Ovary (tissue), 9 donors: Measurements from ENCODE around the gene CFAP97D2. TPM values are rescaled to one million over a fixed set of nuclear protein-coding genes. Genes with fewer than 3 reads are reported as not detected.
"Not testable (repeated sequence)": the region's sequence is repeated elsewhere in the genome, so short reads cannot be mapped to it uniquely, and the experiment has no call there.

ENCODE experiments used
- DNase-seq, 5 donors: peaks; one replicate each; pipeline ENCODE4 v3.0.0-alpha.2; 2019 to 2020
- H3K27ac ChIP-seq, 2 donors: fragments of 200-600 bp; one replicate each; pipeline versions ENCODE4 v1.5.1 to v1.8.0; 2019 to 2022
- H3K27me3 ChIP-seq: fragments of 200-600 bp; one replicate; pipeline ENCODE4 v1.8.0; 2022
- H3K36me3 ChIP-seq: fragments of 200-600 bp; sonication (generic); one replicate; pipeline ENCODE4 v1.5.1; 2019
- H3K4me1 ChIP-seq: one replicate; pipeline ENCODE4 v1.8.1; 2013; ENCODE audit warnings: mild to moderate bottlenecking, moderate library complexity; ENCODE audit not compliant: insufficient read depth
- H3K4me3 ChIP-seq: fragments of 200-600 bp; sonication (generic); one replicate; pipeline ENCODE4 v1.5.1; 2017
- H3K9me3 ChIP-seq, 2 donors: fragments of 200-600 bp in 1 of 2; sonication (generic) in 1 of 2; one replicate each; pipeline versions ENCODE4 v1.5.1 to v1.8.1; 2013 to 2019; ENCODE audit warnings: mild to moderate bottlenecking in 1 of 2, moderate library complexity in 1 of 2
- EP300 ChIP-seq: sonication (generic); formaldehyde crosslinking; IDR thresholded peaks from one replicate; pipeline ENCODE4 v1.6.1; 2017; ENCODE audit warnings: antibody characterized with exemption
- POLR2A ChIP-seq: fragments of 450-650 bp; IDR thresholded peaks from one replicate; pipeline ENCODE4 v1.6.1; 2017; ENCODE audit warnings: antibody characterized with exemption, mild to moderate bottlenecking, moderate library complexity
- WGBS, 3 donors: extraction: QIAGEN DNeasy Blood & Tissue Kit in 1 of 3; methylation state at CpG; one replicate each; pipeline versions ENCODE4 v1.1.5 to v1.1.7; 2013 to 2017; 5-methylcytosine and 5-hydroxymethylcytosine counted together
- intact Hi-C, 4 donors: fragments of 100-400 bp; cut with DNase I; formaldehyde crosslinking; loops; one replicate each; pipeline versions ENCODE4 v1.11.0 to v1.15.1; 2022 to 2023
- polyA plus RNA-seq, 2 donors: library from polyadenylated mRNA; stranded (reverse); fragments of 200-250 nt in 1 of 2; fragments of 350-450 nt in 1 of 2; fragmentation: Illumina TruSeq in 1 of 2; extraction: RNeasy Lipid Tissue Mini Kit (QIAGEN cat#74804) in 1 of 2; gene quantifications; one replicate each; pipeline ENCODE4 v1.2.3, GENCODE V29; 2013 to 2014
- total RNA-seq, 7 donors: library from RNA; depleted of rRNA in 2 of 7; stranded (reverse); fragments of >200 nt in 2 of 7; fragmentation: NEBNext Ultra II Directional in 3 of 7; extraction: Animal tissue kit (Norgen Biotek cat#: 25700) in 3 of 7; gene quantifications; one replicate each; pipeline versions ENCODE4 v1.1.0 to v1.2.4, GENCODE V29; 2016 to 2023
- TF ChIP-seq, protein P1 (sequence below), 3 donors: fragments of 450-650 bp in 2 of 3; fragments of 200-600 bp in 1 of 3; IDR thresholded peaks; one replicate each; pipeline versions ENCODE4 v1.5.1 to v1.8.0; 2016 to 2022; ENCODE audit warnings: antibody characterized with exemption in 3 of 3, mild to moderate bottlenecking in 1 of 3
- donor health status: DM: no; HTN: no; CAD: no; lungs with moderate emphysema.
- donor health status: DM: no; HTN: no; CAD: no.
- donor health status: Bipolar disorder and iron deficiency.
- donor health status: DM: yes; HTN: yes; CAD: no.
- donor health status: DM: no; HTN: no; CAD: no.
- donor health status: DM: yes; HTN: yes; CAD: no.

Gene CFAP97D2
- total and polyA plus RNA-seq, 9 donors, result 0.28 to 5.2 (median 3.1) TPM; not detected in 6

DNA sequence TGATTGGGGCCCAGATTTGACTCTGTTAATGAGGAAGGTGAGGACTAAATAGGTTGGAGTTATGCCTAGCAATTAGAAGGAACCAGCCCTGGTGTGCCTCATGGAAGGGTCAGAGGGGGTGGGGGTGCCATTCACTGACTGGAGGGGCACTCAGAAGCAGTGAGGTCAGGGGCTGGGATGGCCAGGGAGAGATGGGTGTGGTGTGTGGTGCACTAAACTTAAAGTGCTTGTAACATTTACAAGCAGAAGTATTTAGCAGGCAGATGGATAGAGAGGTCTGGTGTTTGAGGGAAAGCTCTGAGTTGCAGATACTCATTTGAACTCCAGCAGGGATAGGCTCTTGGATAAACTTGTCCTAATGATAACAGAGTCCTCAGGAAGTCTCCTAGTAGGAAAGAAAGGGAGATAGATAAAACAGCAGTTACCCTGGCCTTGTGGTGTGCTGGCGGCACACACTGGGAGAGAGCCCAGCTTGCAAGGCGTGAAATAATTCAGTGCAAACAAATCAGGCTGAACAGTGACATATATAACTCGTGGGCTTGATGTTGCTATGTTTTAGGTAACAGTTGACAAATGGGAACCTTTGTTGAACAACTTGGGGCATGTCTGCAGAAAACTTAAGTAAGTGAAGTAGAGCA lies 82.4 kb downstream of the CFAP97D2 start:
- intact Hi-C loops, result no loop called here

DNA sequence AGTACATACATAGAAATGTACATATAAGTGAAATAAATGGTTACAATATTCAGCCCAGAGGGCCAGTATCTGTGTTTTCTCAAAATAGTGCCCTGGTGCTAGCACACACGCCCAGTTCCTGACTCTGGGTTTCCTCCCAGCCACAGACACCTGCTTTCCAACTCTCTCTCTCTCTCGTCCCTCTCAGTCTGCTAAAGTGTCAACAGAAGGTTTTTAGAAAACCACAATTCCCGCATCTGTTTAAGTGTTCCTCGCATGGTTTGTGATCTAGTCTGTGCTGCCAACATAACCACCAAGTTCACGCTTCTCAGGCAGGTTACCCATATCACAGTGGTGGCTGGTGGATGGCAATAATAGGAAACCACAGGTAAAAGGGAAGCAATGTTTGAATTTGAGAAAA lies 84.5 kb downstream of the CFAP97D2 start:
- H3K36me3 ChIP-seq, result no peaks in the 10 kb centered on the region

More for the DNA sequence above, 82.4 kb downstream of the CFAP97D2 start:
- Histone ChIP-seq H3K27me3 (no peaks in the 10 kb centered on the region), H3K36me3 (no peaks in the 10 kb centered on the region), H3K27ac (no peak overlapping the region), H3K9me3 (no peaks in the 10 kb centered on the region), H3K4me3 (no peak overlapping the region), H3K4me1 (no peaks in the 10 kb centered on the region)
- no peak for DNase-seq
- 75 to 83% (median 79%) methylated on average over 3 of the region's 3 CpGs for WGBS, 3 donors
- TF ChIP-seq, protein P1, sequence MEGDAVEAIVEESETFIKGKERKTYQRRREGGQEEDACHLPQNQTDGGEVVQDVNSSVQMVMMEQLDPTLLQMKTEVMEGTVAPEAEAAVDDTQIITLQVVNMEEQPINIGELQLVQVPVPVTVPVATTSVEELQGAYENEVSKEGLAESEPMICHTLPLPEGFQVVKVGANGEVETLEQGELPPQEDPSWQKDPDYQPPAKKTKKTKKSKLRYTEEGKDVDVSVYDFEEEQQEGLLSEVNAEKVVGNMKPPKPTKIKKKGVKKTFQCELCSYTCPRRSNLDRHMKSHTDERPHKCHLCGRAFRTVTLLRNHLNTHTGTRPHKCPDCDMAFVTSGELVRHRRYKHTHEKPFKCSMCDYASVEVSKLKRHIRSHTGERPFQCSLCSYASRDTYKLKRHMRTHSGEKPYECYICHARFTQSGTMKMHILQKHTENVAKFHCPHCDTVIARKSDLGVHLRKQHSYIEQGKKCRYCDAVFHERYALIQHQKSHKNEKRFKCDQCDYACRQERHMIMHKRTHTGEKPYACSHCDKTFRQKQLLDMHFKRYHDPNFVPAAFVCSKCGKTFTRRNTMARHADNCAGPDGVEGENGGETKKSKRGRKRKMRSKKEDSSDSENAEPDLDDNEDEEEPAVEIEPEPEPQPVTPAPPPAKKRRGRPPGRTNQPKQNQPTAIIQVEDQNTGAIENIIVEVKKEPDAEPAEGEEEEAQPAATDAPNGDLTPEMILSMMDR (IDR thresholded peaks at IDR 0.05), result no peak
- no peak for TF ChIP-seq EP300
- no peak for TF ChIP-seq POLR2A

DNA sequence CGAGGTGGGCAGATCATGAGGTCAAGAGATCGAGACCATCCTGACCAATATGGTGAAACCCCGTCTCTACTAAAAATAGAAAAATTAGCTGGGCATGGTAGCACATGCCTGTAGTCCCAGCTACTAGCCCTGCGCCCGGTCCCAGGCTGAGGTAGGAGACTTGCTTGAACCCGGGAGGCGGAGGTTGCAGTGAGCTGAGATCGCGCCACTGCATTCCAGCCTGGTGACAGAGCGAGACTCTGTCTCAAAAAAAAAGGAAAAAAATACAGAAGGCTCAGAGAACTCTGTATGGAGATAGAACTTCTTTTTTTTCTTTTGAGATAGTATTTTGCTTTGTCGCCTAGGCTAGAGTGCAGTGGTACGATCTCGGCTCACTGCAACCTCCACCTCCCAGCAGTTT lies 85.3 kb downstream of the CFAP97D2 start:
- not testable (repeated sequence) for DNase-seq

More for the DNA sequence above, 84.5 kb downstream of the CFAP97D2 start:
- Histone ChIP-seq H3K9me3 (no peaks in the 10 kb centered on the region), H3K4me3 (no peak overlapping the region), H3K27ac (no peak overlapping the region), H3K27me3 (no peaks in the 10 kb centered on the region), H3K4me1 (no peaks in the 10 kb centered on the region)
- no peak for TF ChIP-seq EP300
- TF ChIP-seq POLR2A, result no peak
- TF ChIP-seq, protein P1 (IDR thresholded peaks at IDR 0.05), result no peak
- intact Hi-C loops, result no loop called here
- no peak for DNase-seq
- 82 to 90% (median 84%) methylated on average over 5 of the region's 5 CpGs for WGBS, 3 donors

DNA sequence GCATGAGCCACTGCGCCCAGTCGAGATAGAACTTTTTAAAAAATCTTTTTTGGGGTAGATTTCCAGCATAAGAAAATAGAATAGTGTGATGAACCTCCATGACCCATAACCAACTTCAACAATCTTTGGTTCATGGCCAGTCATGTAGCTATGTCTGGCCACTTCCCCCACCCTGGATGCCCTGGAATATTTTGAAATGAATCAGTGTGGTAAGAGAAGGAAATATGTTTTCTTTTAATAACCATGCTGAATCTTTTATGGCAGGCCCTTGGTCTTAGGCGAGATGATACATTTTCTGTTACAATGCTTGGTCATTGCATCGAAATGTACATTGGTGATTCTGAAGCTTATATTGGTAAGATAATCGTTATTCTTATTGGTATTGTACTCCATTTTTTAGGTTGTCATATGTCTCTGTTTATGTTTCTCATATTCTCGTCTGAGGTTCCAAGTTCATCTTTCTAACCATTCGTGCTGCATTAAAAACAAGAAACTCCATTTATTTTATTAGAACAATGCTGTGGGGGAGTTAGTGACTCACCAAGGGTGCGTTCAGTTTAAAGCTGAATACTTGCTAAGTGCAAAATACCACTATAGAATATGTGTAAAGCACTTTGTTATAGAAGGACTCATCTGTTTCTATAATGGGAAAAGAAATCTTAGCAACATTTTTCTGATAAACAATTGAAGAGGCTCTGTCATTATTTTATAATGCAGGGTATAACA lies 86.0 kb downstream of the CFAP97D2 start:
- TF ChIP-seq, protein P1 (IDR thresholded peaks at IDR 0.05), result no peak
- TF ChIP-seq EP300 (no peak), POLR2A (no peak)
- Histone ChIP-seq H3K9me3 (no peaks in the 10 kb centered on the region), H3K36me3 (no peaks in the 10 kb centered on the region), H3K4me1 (no peaks in the 10 kb centered on the region), H3K4me3 (no peak overlapping the region), H3K27me3 (no peaks in the 10 kb centered on the region), H3K27ac (no peak overlapping the region)
- DNase-seq, result no peak
- 84 to 86% (median 85%) methylated on average over 8 of the region's 8 CpGs for WGBS, 3 donors
- intact Hi-C loops, result no loop called here

More for the DNA sequence above, 85.3 kb downstream of the CFAP97D2 start:
- H3K27me3 ChIP-seq, intact Hi-C loops, H3K4me1 ChIP-seq, H3K9me3 ChIP-seq, H3K27ac ChIP-seq, H3K36me3 ChIP-seq, H3K4me3 ChIP-seq: not testable (repeated sequence)
- 96 to 97% (median 96%) methylated on average over 13 of the region's 13 CpGs for WGBS, 3 donors

DNA sequence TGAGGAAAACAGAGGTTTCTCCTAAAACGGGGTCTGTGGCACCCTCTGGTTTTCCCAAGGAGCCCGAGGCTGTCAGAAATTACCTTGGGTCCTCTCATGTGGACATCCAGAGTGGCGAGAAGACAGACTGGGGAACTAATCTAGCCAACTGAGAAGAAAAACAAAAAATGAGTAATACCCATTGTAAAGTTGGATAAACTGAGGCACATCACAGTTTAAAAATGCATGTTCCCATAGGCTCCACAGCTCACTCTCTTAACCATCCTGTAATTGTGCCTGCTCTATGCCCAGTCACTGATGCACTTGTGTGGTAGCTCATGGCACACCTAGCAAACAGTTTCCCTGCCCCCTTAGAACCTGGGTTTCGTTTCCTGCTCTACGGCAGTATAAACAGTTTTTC lies 87.2 kb downstream of the CFAP97D2 start:
- Histone ChIP-seq H3K27ac (no peak overlapping the region), H3K36me3 (no peaks in the 10 kb centered on the region), H3K27me3 (no peaks in the 10 kb centered on the region), H3K9me3 (no peaks in the 10 kb centered on the region), H3K4me1 (no peaks in the 10 kb centered on the region), H3K4me3 (no peak overlapping the region)
- DNase-seq, result no peak
- intact Hi-C loops, result no loop called here
- WGBS, 3 donors, result 94 to 98% (median 97%) methylated on average over 5 of the region's 5 CpGs
- TF ChIP-seq EP300, result no peak
- no peak for TF ChIP-seq POLR2A
- TF ChIP-seq, protein P1 (IDR thresholded peaks at IDR 0.05), result no peak
